ENCODE results near the gene SBF2.

The SBF2 gene

DNA sequence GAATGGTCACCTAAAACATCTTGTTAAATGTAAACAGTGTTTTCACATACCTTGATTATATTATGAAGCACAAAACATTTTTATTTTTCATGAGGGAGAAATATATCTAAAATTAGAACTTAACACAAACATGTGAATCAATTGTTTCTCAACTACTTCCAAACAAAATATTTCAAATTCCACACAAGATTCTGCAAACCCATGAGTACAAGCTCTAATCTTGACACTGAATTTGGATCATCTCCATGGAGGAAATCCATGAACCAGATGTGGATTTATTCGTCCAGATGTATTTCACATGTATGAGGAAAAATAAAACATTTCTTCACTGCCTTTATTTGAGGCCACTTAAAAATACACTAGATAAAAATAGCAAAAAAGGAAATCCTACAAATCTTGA, 184.2 kb downstream of the SBF2 start:
- no peak overlapping the region for H3K4me3 ChIP-seq (ENCODE audit: low read length)
- TF ChIP-seq, protein P1, sequence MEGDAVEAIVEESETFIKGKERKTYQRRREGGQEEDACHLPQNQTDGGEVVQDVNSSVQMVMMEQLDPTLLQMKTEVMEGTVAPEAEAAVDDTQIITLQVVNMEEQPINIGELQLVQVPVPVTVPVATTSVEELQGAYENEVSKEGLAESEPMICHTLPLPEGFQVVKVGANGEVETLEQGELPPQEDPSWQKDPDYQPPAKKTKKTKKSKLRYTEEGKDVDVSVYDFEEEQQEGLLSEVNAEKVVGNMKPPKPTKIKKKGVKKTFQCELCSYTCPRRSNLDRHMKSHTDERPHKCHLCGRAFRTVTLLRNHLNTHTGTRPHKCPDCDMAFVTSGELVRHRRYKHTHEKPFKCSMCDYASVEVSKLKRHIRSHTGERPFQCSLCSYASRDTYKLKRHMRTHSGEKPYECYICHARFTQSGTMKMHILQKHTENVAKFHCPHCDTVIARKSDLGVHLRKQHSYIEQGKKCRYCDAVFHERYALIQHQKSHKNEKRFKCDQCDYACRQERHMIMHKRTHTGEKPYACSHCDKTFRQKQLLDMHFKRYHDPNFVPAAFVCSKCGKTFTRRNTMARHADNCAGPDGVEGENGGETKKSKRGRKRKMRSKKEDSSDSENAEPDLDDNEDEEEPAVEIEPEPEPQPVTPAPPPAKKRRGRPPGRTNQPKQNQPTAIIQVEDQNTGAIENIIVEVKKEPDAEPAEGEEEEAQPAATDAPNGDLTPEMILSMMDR (conservative IDR thresholded peaks at IDR 0.05; ENCODE audit: low read depth, low read length), result no peak
- DNase-seq (ENCODE audit: low read depth), result no peak

DNA sequence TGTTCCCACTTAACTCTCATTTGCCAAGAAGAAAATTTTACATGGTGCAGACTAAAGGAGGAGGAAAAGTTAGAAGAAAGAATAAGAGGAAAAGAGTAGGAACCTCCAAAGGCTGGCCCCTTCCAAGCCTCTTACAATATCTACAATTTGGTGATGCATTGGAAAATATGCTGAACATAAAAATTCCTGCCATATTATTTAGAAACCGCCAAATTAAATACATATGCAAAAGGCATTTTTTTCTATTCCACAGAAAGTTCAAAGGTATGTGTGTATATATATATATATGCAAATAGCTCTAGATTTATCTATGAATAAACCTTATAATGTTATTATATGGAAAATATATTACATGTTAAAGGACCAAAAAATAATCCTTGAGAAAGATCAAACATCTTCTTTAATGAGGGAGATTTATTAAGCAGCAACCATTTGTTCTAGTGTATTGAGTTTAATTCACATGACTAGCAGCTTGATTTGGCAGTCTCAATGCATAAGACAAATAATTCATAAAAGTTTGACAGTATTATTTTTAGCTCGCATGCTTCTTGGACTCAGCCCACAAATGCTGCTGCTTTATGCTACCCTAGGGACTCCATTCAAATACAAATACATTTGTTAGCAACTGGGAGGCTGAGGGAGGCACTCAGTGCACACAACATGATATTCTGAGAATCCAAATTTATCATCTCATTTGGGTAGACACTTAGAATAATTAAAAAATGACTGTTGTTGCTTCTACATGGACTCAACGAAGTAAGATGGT, 184.9 kb downstream of the SBF2 start:
- TF ChIP-seq, protein P1 (conservative IDR thresholded peaks at IDR 0.05; ENCODE audit: low read depth, low read length), result no peak
- H3K4me3 ChIP-seq (ENCODE audit: low read length), result no peak overlapping the region
- no peak for DNase-seq (ENCODE audit: low read depth)

DNA sequence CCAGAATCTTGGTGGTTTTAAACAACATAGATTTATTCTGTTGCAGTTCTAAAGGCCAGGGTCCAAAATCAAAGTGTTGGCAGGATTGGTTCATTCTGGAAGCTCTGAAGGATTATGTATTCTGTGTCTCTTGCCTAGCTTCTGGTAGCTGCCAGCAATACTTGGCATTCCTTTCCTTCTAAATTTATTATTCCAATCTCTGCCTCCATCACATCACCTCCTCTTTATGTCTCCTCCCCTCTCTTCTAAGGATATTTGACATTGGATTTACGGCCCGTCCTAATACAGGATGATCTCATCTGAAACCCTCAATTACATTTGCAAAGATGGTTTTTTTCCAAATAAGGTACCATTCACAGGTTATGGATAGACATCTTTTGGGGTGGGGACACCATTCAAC, 186.5 kb downstream of the SBF2 start:
- TF ChIP-seq, protein P1 (conservative IDR thresholded peaks at IDR 0.05; ENCODE audit: low read depth, low read length), result no peak
- H3K4me3 ChIP-seq (ENCODE audit: low read length), result no peak overlapping the region
- DNase-seq (ENCODE audit: low read depth), result no peak

DNA sequence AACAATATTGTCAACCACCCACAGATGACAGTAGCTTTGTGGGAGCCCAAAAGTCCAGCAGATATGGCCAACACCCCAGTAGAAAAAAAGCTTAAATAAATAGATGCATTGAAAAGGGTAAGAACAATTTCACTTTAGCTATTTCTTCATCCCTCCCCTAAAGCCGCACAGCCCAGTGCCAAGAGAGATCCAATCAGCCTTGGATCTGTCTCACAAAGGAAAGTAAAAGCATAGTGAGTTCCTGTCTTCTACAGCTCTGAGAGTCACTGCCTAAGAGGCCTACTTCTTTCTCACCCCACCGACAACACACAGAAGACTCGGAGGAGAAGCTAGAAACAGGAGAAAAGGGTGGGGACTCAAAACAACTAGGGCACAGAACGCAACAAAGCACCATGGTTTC, 196.4 kb downstream of the SBF2 start:
- no peak for DNase-seq (ENCODE audit: low read depth)
- no peak overlapping the region for H3K4me3 ChIP-seq (ENCODE audit: low read length)
- TF ChIP-seq, protein P1 (conservative IDR thresholded peaks at IDR 0.05; ENCODE audit: low read depth, low read length), result no peak

DNA sequence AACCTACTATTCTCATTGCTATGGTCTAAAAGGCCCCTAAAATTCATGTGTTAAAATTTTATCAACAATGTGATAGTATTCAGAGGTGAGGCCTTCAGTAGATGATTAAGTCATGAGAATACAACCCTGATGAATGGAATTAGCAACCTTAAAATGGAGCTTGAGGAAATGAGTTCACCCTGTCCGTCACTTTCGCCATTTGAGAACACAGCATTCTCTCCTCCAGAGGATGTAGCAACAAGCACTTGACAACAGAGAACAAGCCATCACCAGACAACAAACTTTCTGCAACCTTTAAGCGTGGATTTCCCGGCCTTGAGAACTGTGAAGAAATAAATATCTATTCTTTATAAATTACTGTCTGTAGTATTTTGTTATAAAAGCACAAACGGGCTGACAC, 197.0 kb downstream of the SBF2 start:
- no peak overlapping the region for H3K4me3 ChIP-seq (ENCODE audit: low read length)
- TF ChIP-seq, protein P1 (conservative IDR thresholded peaks at IDR 0.05; ENCODE audit: low read depth, low read length), result no peak
- DNase-seq (ENCODE audit: low read depth), result no peak

DNA sequence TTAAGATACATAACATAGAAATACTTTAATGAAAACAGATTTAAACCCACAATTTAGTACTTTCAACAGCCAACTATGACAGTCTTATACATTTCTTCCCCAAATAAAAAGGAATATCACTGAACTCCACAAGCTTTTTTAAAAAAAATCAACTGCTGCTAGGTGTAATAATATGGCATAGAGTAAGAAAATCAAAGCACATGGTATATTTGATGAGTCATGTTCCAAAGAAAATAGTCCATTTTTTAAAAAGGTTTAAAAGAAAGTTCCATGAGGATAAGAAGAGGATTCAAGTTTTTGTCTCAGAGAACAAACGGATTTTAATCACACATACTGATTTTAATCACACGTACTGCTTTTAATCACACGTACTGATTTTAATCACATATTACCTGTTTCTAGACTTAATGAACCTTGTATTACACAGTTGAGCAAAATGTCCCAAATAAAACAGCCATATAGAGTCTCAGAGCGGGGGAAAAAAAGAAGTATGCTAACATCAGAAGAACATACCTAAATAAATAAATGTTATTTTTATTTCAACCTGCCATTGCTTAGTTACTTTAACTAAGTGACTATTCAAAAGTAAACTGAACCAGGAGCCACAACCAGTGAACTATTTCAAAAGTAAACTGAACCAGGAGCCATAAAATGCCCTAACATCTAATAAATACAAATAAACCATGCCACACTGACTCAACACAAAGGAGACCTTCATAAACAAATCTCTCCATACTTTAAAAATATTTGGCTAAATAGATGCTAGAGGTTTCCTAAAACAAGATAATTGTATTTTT, 198.4 kb downstream of the SBF2 start:
- no peak for DNase-seq (ENCODE audit: low read depth)
- TF ChIP-seq, protein P1 (conservative IDR thresholded peaks at IDR 0.05; ENCODE audit: low read depth, low read length), result no peak

More for the DNA sequence above, 198.4 kb downstream of the SBF2 start:
- H3K4me3 ChIP-seq (ENCODE audit: low read length), result no peak overlapping the region
